Gastroesophageal sphincter (tissue), 4 donors: ENCODE results near the gene MCOLN2. TPM values are rescaled to one million over a fixed set of nuclear protein-coding genes. Genes with fewer than 3 reads are reported as not detected.

Source experiments
- ATAC-seq: fragments of 150-250 bp; one replicate; pipeline ENCODE4 v1.9.1; 2016; ENCODE audit warnings: mild to moderate bottlenecking, moderate library complexity
- H3K27ac ChIP-seq, 4 donors: fragments of 200-600 bp; sonication (generic) in 3 of 4; 1 replicate in 3 of 4; 2 replicates in 1 of 4; pipeline ENCODE4 v1.5.1; 2016 to 2019
- H3K27me3 ChIP-seq: fragments of 200-600 bp; sonication (generic); one replicate; pipeline ENCODE4 v1.5.1; 2019
- H3K36me3 ChIP-seq, 2 donors: fragments of 200-600 bp; sonication (generic); one replicate each; pipeline ENCODE4 v1.5.1; 2019; ENCODE audit warnings: control low read depth in 1 of 2
- H3K4me1 ChIP-seq, 3 donors: fragments of 200-600 bp; sonication (generic); 1 replicate in 2 of 3; 2 replicates in 1 of 3; pipeline ENCODE4 v1.5.1; 2016 to 2019; ENCODE audit warnings: control low read depth in 2 of 3
- H3K4me3 ChIP-seq, 2 donors: fragments of 200-600 bp; sonication (generic); one replicate each; pipeline ENCODE4 v1.5.1; 2019; ENCODE audit warnings: mild to moderate bottlenecking in 1 of 2, moderate library complexity in 1 of 2
- H3K9me3 ChIP-seq, 3 donors: fragments of 200-600 bp; sonication (generic); one replicate each; pipeline ENCODE4 v1.5.1; 2017 to 2019; ENCODE audit warnings: control low read depth in 2 of 3
- CTCF ChIP-seq, 4 experiments: fragments of 200-600 bp in 2 of 4; fragments of 450-650 bp in 2 of 4; sonication (generic) in 1 of 4; IDR thresholded peaks; one replicate each; pipeline ENCODE4 v1.5.1; 2017 to 2019; ENCODE audit warnings: antibody characterized with exemption in 4 of 4, mild to moderate bottlenecking in 2 of 4, moderate library complexity in 2 of 4
- EP300 ChIP-seq: sonication (generic); formaldehyde crosslinking; IDR thresholded peaks from one replicate; pipeline ENCODE4 v1.6.1; 2017; ENCODE audit warnings: antibody characterized with exemption, mild to moderate bottlenecking
- POLR2A ChIP-seq, 2 donors: fragments of 450-650 bp; IDR thresholded peaks; one replicate each; pipeline ENCODE4 v1.6.1; 2017; ENCODE audit warnings: antibody characterized with exemption in 2 of 2, mild to moderate bottlenecking in 2 of 2, moderate library complexity in 1 of 2
- POLR2AphosphoS5 ChIP-seq: sonication (generic); formaldehyde crosslinking; IDR thresholded peaks from one replicate; pipeline ENCODE4 v1.6.1; 2017; ENCODE audit warnings: antibody characterized with exemption
- WGBS, 2 donors: methylation state at CpG; one replicate each; pipeline ENCODE4 v1.1.5; 2018; ENCODE audit warnings: low coverage in 1 of 2; 5-methylcytosine and 5-hydroxymethylcytosine counted together
- total RNA-seq, 4 donors: library from RNA; depleted of rRNA; stranded (reverse); fragments of >200 nt; gene quantifications; one replicate each; pipeline ENCODE4 v1.1.0, GENCODE V29; 2016

MCOLN2 gene
- total RNA-seq, 4 donors from 2014 or later = 0.19 to 1.9 (median 0.69) TPM

GRCh38 chr1:84929581-84929980, 67.3 kb downstream of the MCOLN2 start:
- 70 to 92% methylated on average over 1 of the region's 1 CpG for WGBS, 2 donors
- H3K27me3 ChIP-seq = no peaks in the 10 kb centered on the region
- H3K27ac ChIP-seq = no peak overlapping the region
- no peak for ATAC-seq
- H3K4me3 ChIP-seq = no peak overlapping the region
- no peaks in the 10 kb centered on the region for H3K9me3 ChIP-seq
- H3K4me1 ChIP-seq = no peaks in the 10 kb centered on the region
- no peaks in the 10 kb centered on the region for H3K36me3 ChIP-seq
- no peak for TF ChIP-seq POLR2A (IDR thresholded peaks at IDR 0.05)

- no peak for ATAC-seq
- TF ChIP-seq CTCF (IDR thresholded peaks at IDR 0.05) (no peak), POLR2AphosphoS5 (no peak), EP300 (no peak), POLR2A (IDR thresholded peaks at IDR 0.05) (no peak)
- no peaks in the 10 kb centered on the region for H3K27me3 ChIP-seq
- WGBS, 2 donors = 68 to 88% methylated on average over 1 to 4 of the region's 4 CpGs
- H3K9me3 ChIP-seq = no peaks in the 10 kb centered on the region
- H3K27ac ChIP-seq = no peak overlapping the region
- no peaks in the 10 kb centered on the region for H3K4me1 ChIP-seq
- no peak overlapping the region for H3K4me3 ChIP-seq
- H3K36me3 ChIP-seq = no peaks in the 10 kb centered on the region
These were observed 67.9 kb downstream of the MCOLN2 start for GRCh38 chr1:84928979-84929378.

GRCh38 chr1:84923317-84923716, 73.6 kb downstream of the MCOLN2 start:
- Histone ChIP-seq H3K27ac (no peak overlapping the region), H3K9me3 (no peaks in the 10 kb centered on the region), H3K36me3 (no peaks in the 10 kb centered on the region), H3K4me3 (no peak overlapping the region), H3K27me3 (no peaks in the 10 kb centered on the region), H3K4me1 (no peaks in the 10 kb centered on the region)
- 73 to 86% methylated on average over 2 to 3 of the region's 3 CpGs for WGBS, 2 donors
- TF ChIP-seq POLR2AphosphoS5 = no peak
- TF ChIP-seq CTCF (IDR thresholded peaks at IDR 0.05) = no peak
- TF ChIP-seq POLR2A (IDR thresholded peaks at IDR 0.05) = no peak
- TF ChIP-seq EP300 = no peak
- no peak for ATAC-seq

GRCh38 chr1:84920159-84920558, 76.8 kb downstream of the MCOLN2 start:
- no peaks in the 10 kb centered on the region for H3K4me1 ChIP-seq
- H3K36me3 ChIP-seq = no peaks in the 10 kb centered on the region
- no peaks in the 10 kb centered on the region for H3K9me3 ChIP-seq
- H3K27ac ChIP-seq = no peak overlapping the region
- H3K4me3 ChIP-seq = no peak overlapping the region
- no peak for ATAC-seq
- no peaks in the 10 kb centered on the region for H3K27me3 ChIP-seq
- WGBS, 2 donors = 67 to 80% methylated on average over 1 of the region's 1 CpG
- TF ChIP-seq CTCF (IDR thresholded peaks at IDR 0.05) (no peak), POLR2A (IDR thresholded peaks at IDR 0.05) (no peak), POLR2AphosphoS5 (no peak)

GRCh38 chr1:84919461-84919970, 77.4 kb downstream of the MCOLN2 start:
- 40 to 60% methylated on average over 2 to 3 of the region's 4 CpGs for WGBS, 2 donors
- ATAC-seq = no peak
- Histone ChIP-seq H3K36me3 (no peaks in the 10 kb centered on the region), H3K27me3 (no peaks in the 10 kb centered on the region), H3K27ac (no peak overlapping the region), H3K4me1 (no peaks in the 10 kb centered on the region), H3K9me3 (no peaks in the 10 kb centered on the region), H3K4me3 (no peak overlapping the region)
- no peak for TF ChIP-seq EP300
- no peak for TF ChIP-seq POLR2AphosphoS5
- no peak for TF ChIP-seq CTCF (IDR thresholded peaks at IDR 0.05)
- TF ChIP-seq POLR2A (IDR thresholded peaks at IDR 0.05) = no peak
